GM23248 (cell line): ENCODE data around the gene CACHD1.

Source experiments
- EZH2 ChIP-seq: fragments of 200-600 bp; sonication (generic); IDR thresholded peaks from 2 replicates; pipeline ENCODE4 v1.6.1; 2018; ENCODE audit warnings: antibody characterized with exemption, mild to moderate bottlenecking; ENCODE audit not compliant: insufficient read depth, poor library complexity, severe bottlenecking
- EZH2phosphoT487 ChIP-seq: fragments of 200-600 bp; sonication (generic); IDR thresholded peaks from 2 replicates; pipeline ENCODE4 v1.6.1; 2018; ENCODE audit warnings: antibody characterized with exemption, moderate library complexity, mild to moderate bottlenecking, low read depth; ENCODE audit not compliant: insufficient read depth

GRCh38 chr1:64703600-64703999 lies 233.7 kb downstream of the CACHD1 start:
- TF ChIP-seq EZH2phosphoT487, result no peak
- no peak for TF ChIP-seq EZH2
